Measurements from ENCODE around the gene HOXA13. TPM values are rescaled to one million over a fixed set of nuclear protein-coding genes. Genes with fewer than 3 reads are reported as not detected.

HOXA13 gene
- total RNA-seq, 1 experiment from 2014 or later, result not detected

DNA sequence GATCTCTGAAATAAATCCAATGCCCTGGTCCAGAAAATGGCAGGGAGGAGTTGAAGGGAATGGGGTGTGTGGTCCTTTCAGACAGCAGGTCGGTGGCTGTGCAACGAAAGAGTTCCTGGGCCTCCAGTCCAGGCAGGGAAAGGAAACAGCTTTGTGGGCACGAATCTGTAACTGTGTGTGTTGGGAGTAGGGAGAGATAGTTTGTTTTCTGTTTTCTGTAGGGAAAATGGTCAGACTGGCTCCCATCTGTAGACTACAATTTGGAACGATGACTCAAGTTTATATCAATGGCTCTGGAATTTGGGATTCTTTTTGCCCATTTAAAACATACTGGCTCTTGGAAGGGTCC, 32.0 kb downstream of the HOXA13 start:
- no peak overlapping the region for H2BK15ac ChIP-seq (ENCODE audit: low read depth, low read length)
- H3K27me3 Mint-ChIP-seq (ENCODE audit: low read depth), result peaks cover 100% of the 10 kb centered on the region
- no peak overlapping the region for H3K4me2 ChIP-seq (ENCODE audit: insufficient read depth, insufficient read length, low read length)
- no peak overlapping the region for H2AK5ac ChIP-seq (ENCODE audit: insufficient read length, low read length)
- no peak overlapping the region for H4K5ac ChIP-seq (ENCODE audit: insufficient read length, low read depth, low read length)
- no peak overlapping the region for H3K9ac ChIP-seq (ENCODE audit: extremely low read depth, insufficient read length, low read length)
- no peak overlapping the region for H3K4ac ChIP-seq (ENCODE audit: low read depth, low read length)
- H3K23me2 ChIP-seq (ENCODE audit: insufficient read length, low read depth, low read length, poor library complexity, severe bottlenecking), result no peaks in the 10 kb centered on the region
- no peak overlapping the region for H3K4me3 Mint-ChIP-seq
- no peaks in the 10 kb centered on the region for H3K9me3 ChIP-seq (ENCODE audit: control insufficient read depth, low read depth, low read length)
- no peak overlapping the region for H2BK20ac ChIP-seq (ENCODE audit: low read depth, low read length, poor library complexity, severe bottlenecking)
- no peak overlapping the region for H4K8ac ChIP-seq (replicated peaks; ENCODE audit: insufficient read length, low read depth, low read length)
- no peaks in the 10 kb centered on the region; a peak in 1 of 7 replicates for H3K36me3 Mint-ChIP-seq (ENCODE audit: insufficient read depth in 1 of 3, low read depth in 3 of 3)
- H3K23ac ChIP-seq (ENCODE audit: insufficient read length, low read depth, low read length), result no peak overlapping the region
- peaks cover 9 to 28% of the 10 kb centered on the region in 2 experiments for H3K9me3 Mint-ChIP-seq
- peaks cover 0 to 15% of the 10 kb centered on the region in 2 experiments; a peak in 3 of 4 replicates for H3K4me1 Mint-ChIP-seq
- H4K91ac ChIP-seq (ENCODE audit: insufficient read length, low read depth, low read length), result no peak overlapping the region
- H3K56ac ChIP-seq (ENCODE audit: insufficient read length, low read depth, low read length), result no peak overlapping the region
- H3K27ac ChIP-seq (ENCODE audit: insufficient read length, low read depth, low read length), result no peak overlapping the region
- no peaks in the 10 kb centered on the region for H4K20me1 ChIP-seq (ENCODE audit: control insufficient read depth, insufficient read depth, insufficient read length)
- no peaks in the 10 kb centered on the region for H3K4me1 ChIP-seq (ENCODE audit: insufficient read depth, low read length)
- H3K27ac Mint-ChIP-seq, result no peak overlapping the region; a peak in 1 of 7 replicates
- DNase-seq, result no peak
- H2BK5ac ChIP-seq (ENCODE audit: insufficient read length, low read length), result no peak overlapping the region
- no peak overlapping the region for H2AFZ ChIP-seq (ENCODE audit: low read length)
- no CpG with 5 or more reads among the region's 4 CpGs for WGBS (ENCODE audit: extremely low coverage, insufficient read length, low lambda C conversion rate)
- H2BK12ac ChIP-seq (ENCODE audit: insufficient read length, low read depth, low read length), result no peak overlapping the region
- H3T11ph ChIP-seq (ENCODE audit: low read length), result no peak overlapping the region
- H3K27me3 ChIP-seq (ENCODE audit: insufficient read depth, low read length), result peaks cover 98% of the 10 kb centered on the region
- no peak overlapping the region for H2BK120ac ChIP-seq (ENCODE audit: low read depth, low read length, poor library complexity, severe bottlenecking)
- no peaks in the 10 kb centered on the region for H3K79me2 ChIP-seq (ENCODE audit: insufficient read depth, low read length)
- H3K79me1 ChIP-seq (ENCODE audit: insufficient read depth, low read depth, low read length, poor library complexity, severe bottlenecking), result no peaks in the 10 kb centered on the region
- H3K14ac ChIP-seq (ENCODE audit: insufficient read depth, low read length), result no peak overlapping the region
- H3K18ac ChIP-seq (ENCODE audit: insufficient read length, low read depth, low read length), result no peak overlapping the region
- TF ChIP-seq CTCF (conservative IDR thresholded peaks at IDR 0.05), result no peak

Data from H9 (cell line).